GM23338 (cell line): ENCODE data around the gene TCF3. TPM values are rescaled to one million over a fixed set of nuclear protein-coding genes. Genes with fewer than 3 reads are reported as not detected.

ENCODE experiments used
- ATAC-seq: fragments of 200-7000 bp; cut with Tn5 transposase; 3 replicates; pipeline ENCODE4 v1.9.1; 2020
- DNase-seq: peaks from one replicate; pipeline ENCODE4 v3.0.0-alpha.2; 2015; ENCODE audit warnings: low spot score
- H2AFZ ChIP-seq: fragments of 200-600 bp; sonication (generic); 2 replicates; pipeline ENCODE4 v1.8.0; 2016; ENCODE audit warnings: antibody characterized with exemption, mild to moderate bottlenecking, moderate library complexity
- H3F3A ChIP-seq: fragments of 200-600 bp; sonication (generic); replicated peaks from 2 replicates; pipeline ENCODE4 v1.8.0; 2017; ENCODE audit warnings: antibody characterized with exemption, mixed run types, low read depth
- H3K27ac ChIP-seq: fragments of 200-600 bp; sonication (generic); 2 replicates; pipeline ENCODE4 v1.6.1; 2016; ENCODE audit warnings: low read depth
- H3K27me3 ChIP-seq: fragments of 200-600 bp; sonication (generic); 2 replicates; pipeline ENCODE4 v1.8.0; 2016; ENCODE audit warnings: mild to moderate bottlenecking, mixed run types, moderate library complexity; ENCODE audit not compliant: insufficient read depth
- H3K36me3 ChIP-seq: fragments of 200-600 bp; sonication (generic); 2 replicates; pipeline ENCODE4 v1.8.0; 2016; ENCODE audit warnings: mild to moderate bottlenecking; ENCODE audit not compliant: insufficient read depth
- H3K4me1 ChIP-seq: fragments of 200-600 bp; sonication (generic); 2 replicates; pipeline ENCODE4 v1.8.0; 2016; ENCODE audit warnings: mild to moderate bottlenecking, moderate library complexity; ENCODE audit not compliant: insufficient read depth
- H3K4me2 ChIP-seq: fragments of 200-600 bp; sonication (generic); 2 replicates; pipeline ENCODE4 v1.7.1; 2017; ENCODE audit warnings: mixed run types
- H3K4me3 ChIP-seq: fragments of 200-600 bp; sonication (generic); 2 replicates; pipeline ENCODE4 v1.6.1; 2016; ENCODE audit warnings: mixed run types
- H3K79me2 ChIP-seq: fragments of 200-600 bp; sonication (generic); replicated peaks from 2 replicates; pipeline ENCODE4 v1.8.0; 2017; ENCODE audit warnings: mild to moderate bottlenecking; ENCODE audit not compliant: insufficient read depth
- H3K9me2 ChIP-seq: fragments of 200-600 bp; sonication (generic); 2 replicates; pipeline ENCODE4 v1.8.0; 2017; ENCODE audit not compliant: insufficient read depth
- H4K20me1 ChIP-seq: fragments of 200-600 bp; sonication (generic); replicated peaks from 2 replicates; pipeline ENCODE4 v1.8.0; 2017; ENCODE audit warnings: mild to moderate bottlenecking; ENCODE audit not compliant: insufficient read depth
- H3K27ac Mint-ChIP-seq: 2 replicates; pipeline ENCODE4 v1.8.0; 2020; ENCODE audit warnings: inconsistent platforms, mild to moderate bottlenecking, moderate library complexity, mixed read lengths
- H3K27me3 Mint-ChIP-seq: 3 replicates; pipeline ENCODE4 v1.8.0; 2022; ENCODE audit warnings: low read depth, mild to moderate bottlenecking, moderate library complexity, mixed read lengths, inconsistent platforms; ENCODE audit not compliant: insufficient read depth, poor library complexity
- H3K36me3 Mint-ChIP-seq: 3 replicates; pipeline ENCODE4 v1.8.0; 2021; ENCODE audit warnings: low read depth, mild to moderate bottlenecking, inconsistent platforms, moderate library complexity, mixed read lengths
- H3K4me1 Mint-ChIP-seq: 3 replicates; pipeline ENCODE4 v1.8.0; 2020; ENCODE audit warnings: mild to moderate bottlenecking, inconsistent platforms, mixed read lengths
- H3K4me3 Mint-ChIP-seq: 3 replicates; pipeline ENCODE4 v1.8.0; 2021; ENCODE audit warnings: moderate library complexity, mild to moderate bottlenecking, inconsistent platforms, mixed read lengths
- H3K9me3 Mint-ChIP-seq: 3 replicates; pipeline ENCODE4 v1.8.0; 2020; ENCODE audit warnings: moderate library complexity, mild to moderate bottlenecking, inconsistent platforms, mixed read lengths
- CREB1 ChIP-seq: fragments of 250-450 bp; sonication (Bioruptor Pico); IDR thresholded peaks from 2 replicates; pipeline ENCODE4 v1.5.0; 2020; ENCODE audit warnings: low read depth, mild to moderate bottlenecking, moderate library complexity
- ETS1 ChIP-seq: IDR thresholded peaks from 2 replicates; pipeline ENCODE4 v1.6.1; 2016; ENCODE audit warnings: antibody characterized with exemption
- EZH2 ChIP-seq: fragments of 200-600 bp; sonication (generic); IDR thresholded peaks from one replicate; pipeline ENCODE4 v1.8.0; 2017; ENCODE audit warnings: antibody characterized with exemption, mild to moderate bottlenecking, low read depth; ENCODE audit not compliant: unreplicated experiment
- EZH2phosphoT487 ChIP-seq: fragments of 200-600 bp; sonication (generic); IDR thresholded peaks from one replicate; pipeline ENCODE4 v1.8.1; 2018; ENCODE audit warnings: antibody characterized with exemption; ENCODE audit not compliant: unreplicated experiment
- JUNB ChIP-seq: IDR thresholded peaks from one replicate; pipeline ENCODE4 v1.6.1; 2016; ENCODE audit warnings: antibody characterized with exemption; ENCODE audit not compliant: unreplicated experiment
- NANOG ChIP-seq: IDR thresholded peaks from 2 replicates; pipeline ENCODE4 v1.6.1; 2016; ENCODE audit warnings: antibody characterized with exemption, borderline replicate concordance
- POLR2AphosphoS5 ChIP-seq: IDR thresholded peaks from 2 replicates; pipeline ENCODE4 v1.6.1; 2016; ENCODE audit warnings: antibody characterized with exemption, low read depth
- STAT1 ChIP-seq: IDR thresholded peaks from one replicate; pipeline ENCODE4 v1.6.1; 2016; ENCODE audit warnings: antibody characterized with exemption; ENCODE audit not compliant: unreplicated experiment
- ZNF114 ChIP-seq: fragments of 250-450 bp; sonication (Bioruptor Pico); IDR thresholded peaks from 2 replicates; pipeline ENCODE4 v1.5.0; 2020; ENCODE audit warnings: mild to moderate bottlenecking, moderate library complexity
- ZNF331 ChIP-seq: fragments of 250-450 bp; sonication (Bioruptor Pico); IDR thresholded peaks from 2 replicates; pipeline ENCODE4 v1.5.0; 2020; ENCODE audit warnings: low read depth, mild to moderate bottlenecking, moderate library complexity
- polyA plus RNA-seq: library from polyadenylated mRNA; unstranded; fragments of >200 nt; fragmentation: Nextera tagmentation; extraction: Ambion mirVana; gene quantifications from 2 replicates; pipeline ENCODE4 v1.2.1, GENCODE V29; 2016
- total RNA-seq: library from RNA; depleted of rRNA; stranded (reverse); fragments of >200 nt; shearing (Covaris generic); gene quantifications from 2 replicates; pipeline ENCODE4 v1.2.3, GENCODE V29; 2014
- TF ChIP-seq, protein P1 (sequence below): IDR thresholded peaks from one replicate; pipeline ENCODE4 v1.6.1; 2018; ENCODE audit warnings: antibody characterized with exemption; ENCODE audit not compliant: unreplicated experiment
- TF ChIP-seq, protein P2 (sequence below): fragments of 250-450 bp; sonication (Bioruptor Pico); IDR thresholded peaks from 2 replicates; pipeline ENCODE4 v1.5.0; 2020; ENCODE audit warnings: mild to moderate bottlenecking, moderate library complexity
- TF ChIP-seq, protein P3 (sequence below), 2 experiments: fragments of 200-600 bp in 1 of 2; sonication (generic) in 1 of 2; conservative IDR thresholded peaks; 2 replicates each; pipeline versions ENCODE4 v1.5.1 to v1.6.1; 2016 to 2017; ENCODE audit warnings: antibody characterized with exemption in 2 of 2, low read depth in 2 of 2, mild to moderate bottlenecking in 2 of 2, moderate library complexity in 1 of 2

Gene TCF3
- total and polyA plus RNA-seq, 2 experiments from 2014 or later, result 166 to 383 TPM

GRCh38 chr19:1657746-1658145 is 5.3 kb upstream of the TCF3 start:
- Mint-ChIP-seq H3K9me3 (peaks cover 8% of the 10 kb centered on the region; the same call in 2 of the 3 replicates), H3K36me3 (peaks cover 3% of the 10 kb centered on the region; the same call in 1 of the 3 replicates), H3K4me3 (no peak overlapping the region), H3K27ac (no peak overlapping the region), H3K4me1 (peaks cover 3% of the 10 kb centered on the region; the same call in 1 of the 3 replicates), H3K27me3 (peaks cover 21% of the 10 kb centered on the region)
- Histone ChIP-seq H2AFZ (no peak overlapping the region), H3K27ac (no peak overlapping the region), H3K36me3 (no peaks in the 10 kb centered on the region), H4K20me1 (no peaks in the 10 kb centered on the region), H3K9me2 (no peaks in the 10 kb centered on the region), H3K27me3 (no peaks in the 10 kb centered on the region), H3K4me1 (no peaks in the 10 kb centered on the region), H3K79me2 (no peaks in the 10 kb centered on the region), H3F3A (no peaks in the 10 kb centered on the region), H3K4me2 (no peak overlapping the region), H3K4me3 (no peak overlapping the region)
- TF ChIP-seq, protein P1, sequence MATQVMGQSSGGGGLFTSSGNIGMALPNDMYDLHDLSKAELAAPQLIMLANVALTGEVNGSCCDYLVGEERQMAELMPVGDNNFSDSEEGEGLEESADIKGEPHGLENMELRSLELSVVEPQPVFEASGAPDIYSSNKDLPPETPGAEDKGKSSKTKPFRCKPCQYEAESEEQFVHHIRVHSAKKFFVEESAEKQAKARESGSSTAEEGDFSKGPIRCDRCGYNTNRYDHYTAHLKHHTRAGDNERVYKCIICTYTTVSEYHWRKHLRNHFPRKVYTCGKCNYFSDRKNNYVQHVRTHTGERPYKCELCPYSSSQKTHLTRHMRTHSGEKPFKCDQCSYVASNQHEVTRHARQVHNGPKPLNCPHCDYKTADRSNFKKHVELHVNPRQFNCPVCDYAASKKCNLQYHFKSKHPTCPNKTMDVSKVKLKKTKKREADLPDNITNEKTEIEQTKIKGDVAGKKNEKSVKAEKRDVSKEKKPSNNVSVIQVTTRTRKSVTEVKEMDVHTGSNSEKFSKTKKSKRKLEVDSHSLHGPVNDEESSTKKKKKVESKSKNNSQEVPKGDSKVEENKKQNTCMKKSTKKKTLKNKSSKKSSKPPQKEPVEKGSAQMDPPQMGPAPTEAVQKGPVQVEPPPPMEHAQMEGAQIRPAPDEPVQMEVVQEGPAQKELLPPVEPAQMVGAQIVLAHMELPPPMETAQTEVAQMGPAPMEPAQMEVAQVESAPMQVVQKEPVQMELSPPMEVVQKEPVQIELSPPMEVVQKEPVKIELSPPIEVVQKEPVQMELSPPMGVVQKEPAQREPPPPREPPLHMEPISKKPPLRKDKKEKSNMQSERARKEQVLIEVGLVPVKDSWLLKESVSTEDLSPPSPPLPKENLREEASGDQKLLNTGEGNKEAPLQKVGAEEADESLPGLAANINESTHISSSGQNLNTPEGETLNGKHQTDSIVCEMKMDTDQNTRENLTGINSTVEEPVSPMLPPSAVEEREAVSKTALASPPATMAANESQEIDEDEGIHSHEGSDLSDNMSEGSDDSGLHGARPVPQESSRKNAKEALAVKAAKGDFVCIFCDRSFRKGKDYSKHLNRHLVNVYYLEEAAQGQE, result no peak
- no peak for TF ChIP-seq CREB1 (CRISPR knock-in tag)
- TF ChIP-seq NANOG, result no peak
- no peak for TF ChIP-seq ETS1
- TF ChIP-seq STAT1, result no peak
- TF ChIP-seq JUNB, result no peak
- TF ChIP-seq, protein P2, sequence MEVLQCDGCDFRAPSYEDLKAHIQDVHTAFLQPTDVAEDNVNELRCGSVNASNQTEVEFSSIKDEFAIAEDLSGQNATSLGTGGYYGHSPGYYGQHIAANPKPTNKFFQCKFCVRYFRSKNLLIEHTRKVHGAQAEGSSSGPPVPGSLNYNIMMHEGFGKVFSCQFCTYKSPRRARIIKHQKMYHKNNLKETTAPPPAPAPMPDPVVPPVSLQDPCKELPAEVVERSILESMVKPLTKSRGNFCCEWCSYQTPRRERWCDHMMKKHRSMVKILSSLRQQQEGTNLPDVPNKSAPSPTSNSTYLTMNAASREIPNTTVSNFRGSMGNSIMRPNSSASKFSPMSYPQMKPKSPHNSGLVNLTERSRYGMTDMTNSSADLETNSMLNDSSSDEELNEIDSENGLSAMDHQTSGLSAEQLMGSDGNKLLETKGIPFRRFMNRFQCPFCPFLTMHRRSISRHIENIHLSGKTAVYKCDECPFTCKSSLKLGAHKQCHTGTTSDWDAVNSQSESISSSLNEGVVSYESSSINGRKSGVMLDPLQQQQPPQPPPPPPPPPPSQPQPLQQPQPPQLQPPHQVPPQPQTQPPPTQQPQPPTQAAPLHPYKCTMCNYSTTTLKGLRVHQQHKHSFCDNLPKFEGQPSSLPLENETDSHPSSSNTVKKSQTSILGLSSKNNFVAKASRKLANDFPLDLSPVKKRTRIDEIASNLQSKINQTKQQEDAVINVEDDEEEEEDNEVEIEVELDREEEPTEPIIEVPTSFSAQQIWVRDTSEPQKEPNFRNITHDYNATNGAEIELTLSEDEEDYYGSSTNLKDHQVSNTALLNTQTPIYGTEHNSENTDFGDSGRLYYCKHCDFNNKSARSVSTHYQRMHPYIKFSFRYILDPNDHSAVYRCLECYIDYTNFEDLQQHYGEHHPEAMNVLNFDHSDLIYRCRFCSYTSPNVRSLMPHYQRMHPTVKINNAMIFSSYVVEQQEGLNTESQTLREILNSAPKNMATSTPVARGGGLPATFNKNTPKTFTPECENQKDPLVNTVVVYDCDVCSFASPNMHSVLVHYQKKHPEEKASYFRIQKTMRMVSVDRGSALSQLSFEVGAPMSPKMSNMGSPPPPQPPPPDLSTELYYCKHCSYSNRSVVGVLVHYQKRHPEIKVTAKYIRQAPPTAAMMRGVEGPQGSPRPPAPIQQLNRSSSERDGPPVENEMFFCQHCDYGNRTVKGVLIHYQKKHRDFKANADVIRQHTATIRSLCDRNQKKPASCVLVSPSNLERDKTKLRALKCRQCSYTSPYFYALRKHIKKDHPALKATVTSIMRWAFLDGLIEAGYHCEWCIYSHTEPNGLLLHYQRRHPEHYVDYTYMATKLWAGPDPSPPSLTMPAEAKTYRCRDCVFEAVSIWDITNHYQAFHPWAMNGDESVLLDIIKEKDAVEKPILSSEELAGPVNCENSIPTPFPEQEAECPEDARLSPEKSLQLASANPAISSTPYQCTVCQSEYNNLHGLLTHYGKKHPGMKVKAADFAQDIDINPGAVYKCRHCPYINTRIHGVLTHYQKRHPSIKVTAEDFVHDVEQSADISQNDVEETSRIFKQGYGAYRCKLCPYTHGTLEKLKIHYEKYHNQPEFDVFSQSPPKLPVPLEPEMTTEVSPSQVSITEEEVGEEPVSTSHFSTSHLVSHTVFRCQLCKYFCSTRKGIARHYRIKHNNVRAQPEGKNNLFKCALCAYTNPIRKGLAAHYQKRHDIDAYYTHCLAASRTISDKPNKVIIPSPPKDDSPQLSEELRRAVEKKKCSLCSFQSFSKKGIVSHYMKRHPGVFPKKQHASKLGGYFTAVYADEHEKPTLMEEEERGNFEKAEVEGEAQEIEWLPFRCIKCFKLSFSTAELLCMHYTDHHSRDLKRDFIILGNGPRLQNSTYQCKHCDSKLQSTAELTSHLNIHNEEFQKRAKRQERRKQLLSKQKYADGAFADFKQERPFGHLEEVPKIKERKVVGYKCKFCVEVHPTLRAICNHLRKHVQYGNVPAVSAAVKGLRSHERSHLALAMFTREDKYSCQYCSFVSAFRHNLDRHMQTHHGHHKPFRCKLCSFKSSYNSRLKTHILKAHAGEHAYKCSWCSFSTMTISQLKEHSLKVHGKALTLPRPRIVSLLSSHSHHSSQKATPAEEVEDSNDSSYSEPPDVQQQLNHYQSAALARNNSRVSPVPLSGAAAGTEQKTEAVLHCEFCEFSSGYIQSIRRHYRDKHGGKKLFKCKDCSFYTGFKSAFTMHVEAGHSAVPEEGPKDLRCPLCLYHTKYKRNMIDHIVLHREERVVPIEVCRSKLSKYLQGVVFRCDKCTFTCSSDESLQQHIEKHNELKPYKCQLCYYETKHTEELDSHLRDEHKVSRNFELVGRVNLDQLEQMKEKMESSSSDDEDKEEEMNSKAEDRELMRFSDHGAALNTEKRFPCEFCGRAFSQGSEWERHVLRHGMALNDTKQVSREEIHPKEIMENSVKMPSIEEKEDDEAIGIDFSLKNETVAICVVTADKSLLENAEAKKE (CRISPR knock-in tag), result no peak
- TF ChIP-seq POLR2AphosphoS5, result no peak
- TF ChIP-seq EZH2phosphoT487, result no peak
- no peak for TF ChIP-seq ZNF114 (CRISPR knock-in tag)
- TF ChIP-seq EZH2, result no peak
- TF ChIP-seq ZNF331, result no peak
- TF ChIP-seq, protein P3, sequence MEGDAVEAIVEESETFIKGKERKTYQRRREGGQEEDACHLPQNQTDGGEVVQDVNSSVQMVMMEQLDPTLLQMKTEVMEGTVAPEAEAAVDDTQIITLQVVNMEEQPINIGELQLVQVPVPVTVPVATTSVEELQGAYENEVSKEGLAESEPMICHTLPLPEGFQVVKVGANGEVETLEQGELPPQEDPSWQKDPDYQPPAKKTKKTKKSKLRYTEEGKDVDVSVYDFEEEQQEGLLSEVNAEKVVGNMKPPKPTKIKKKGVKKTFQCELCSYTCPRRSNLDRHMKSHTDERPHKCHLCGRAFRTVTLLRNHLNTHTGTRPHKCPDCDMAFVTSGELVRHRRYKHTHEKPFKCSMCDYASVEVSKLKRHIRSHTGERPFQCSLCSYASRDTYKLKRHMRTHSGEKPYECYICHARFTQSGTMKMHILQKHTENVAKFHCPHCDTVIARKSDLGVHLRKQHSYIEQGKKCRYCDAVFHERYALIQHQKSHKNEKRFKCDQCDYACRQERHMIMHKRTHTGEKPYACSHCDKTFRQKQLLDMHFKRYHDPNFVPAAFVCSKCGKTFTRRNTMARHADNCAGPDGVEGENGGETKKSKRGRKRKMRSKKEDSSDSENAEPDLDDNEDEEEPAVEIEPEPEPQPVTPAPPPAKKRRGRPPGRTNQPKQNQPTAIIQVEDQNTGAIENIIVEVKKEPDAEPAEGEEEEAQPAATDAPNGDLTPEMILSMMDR (conservative IDR thresholded peaks at IDR 0.05; ENCODE audit: low read depth in 2 of 2), result no peak
- no peak for DNase-seq
- no peak for ATAC-seq
